CD4-positive, CD25-positive, alpha-beta regulatory T cell (primary cell): ENCODE data around the gene ULK4. TPM values are rescaled to one million over a fixed set of nuclear protein-coding genes. Genes with fewer than 3 reads are reported as not detected.
"Not testable (repeated sequence)": the region's sequence is repeated elsewhere in the genome, so short reads cannot be mapped to it uniquely, and the experiment has no call there.

ENCODE experiments used
- ATAC-seq, 2 donors: fragments of 150-1000 bp; cut with Tn5 transposase; one replicate each; pipeline ENCODE4 v1.10.0; 2021; ENCODE audit warnings: low read depth in 2 of 2, moderate number of reproducible peaks in 2 of 2, moderate library complexity in 1 of 2
- DNase-seq, 3 donors: peaks; one replicate each; pipeline versions ENCODE4 v3.0.0 to v3.0.0-alpha.2; 2012 to 2022; ENCODE audit warnings: mixed read lengths in 1 of 3
- H3K27ac ChIP-seq: one replicate; pipeline ENCODE4 v1.7.0; 2013; ENCODE audit warnings: mild to moderate bottlenecking, low read length; ENCODE audit not compliant: insufficient read depth, poor library complexity, severe bottlenecking
- H3K27me3 ChIP-seq: one replicate; pipeline ENCODE4 v1.7.0; 2013; ENCODE audit warnings: low read length; ENCODE audit not compliant: control insufficient read depth, insufficient read depth
- H3K36me3 ChIP-seq: one replicate; pipeline ENCODE4 v1.7.0; 2013; ENCODE audit warnings: mild to moderate bottlenecking, low read length, moderate library complexity; ENCODE audit not compliant: control insufficient read depth, insufficient read depth
- H3K4me1 ChIP-seq: 2 replicates; pipeline ENCODE4 v1.7.0; 2013; ENCODE audit warnings: mild to moderate bottlenecking, low read length; ENCODE audit not compliant: insufficient read depth, control insufficient read depth, poor library complexity, severe bottlenecking
- H3K4me3 ChIP-seq: one replicate; pipeline ENCODE4 v1.7.0; 2013; ENCODE audit warnings: low read depth, mild to moderate bottlenecking, low read length, moderate library complexity
- H3K9me3 ChIP-seq, 2 experiments: 1 replicate in 1 of 2; 2 replicates in 1 of 2; pipeline ENCODE4 v1.7.0; 2013; ENCODE audit warnings: low read length in 2 of 2, mild to moderate bottlenecking in 1 of 2, moderate library complexity in 1 of 2; ENCODE audit not compliant: control insufficient read depth in 2 of 2
- H3K27ac Mint-ChIP-seq, 3 donors: one replicate each; pipeline ENCODE4 v1.8.0; 2020 to 2022; ENCODE audit warnings: mild to moderate bottlenecking in 3 of 3, mixed read lengths in 3 of 3, moderate library complexity in 2 of 3
- H3K27me3 Mint-ChIP-seq: one replicate; pipeline ENCODE4 v1.8.0; 2022; ENCODE audit warnings: mild to moderate bottlenecking, mixed read lengths
- H3K36me3 Mint-ChIP-seq: one replicate; pipeline ENCODE4 v1.8.0; 2020; ENCODE audit warnings: mixed read lengths
- H3K4me1 Mint-ChIP-seq, 4 donors: one replicate each; pipeline ENCODE4 v1.8.0; 2020 to 2022; ENCODE audit warnings: mixed read lengths in 4 of 4, mild to moderate bottlenecking in 1 of 4
- H3K4me3 Mint-ChIP-seq, 4 donors: one replicate each; pipeline ENCODE4 v1.8.0; 2020 to 2022; ENCODE audit warnings: mild to moderate bottlenecking in 4 of 4, mixed read lengths in 4 of 4, moderate library complexity in 3 of 4
- H3K9me3 Mint-ChIP-seq, 7 donors: one replicate each; pipeline ENCODE4 v1.8.0; 2020 to 2022; ENCODE audit warnings: mixed read lengths in 7 of 7, mild to moderate bottlenecking in 3 of 7, moderate library complexity in 2 of 7
- polyA plus RNA-seq, 4 donors: library from polyadenylated mRNA; unstranded; fragments of 300-500 nt; fragmentation: Illumina TruSeq; gene quantifications; one replicate each; pipeline ENCODE4 v1.2.3, GENCODE V29; 2021
- total RNA-seq: library from RNA; stranded (reverse); gene quantifications from one replicate; pipeline ENCODE4 v1.2.3, GENCODE V29; 2022

Gene ULK4
- total and polyA plus RNA-seq, 5 donors from 2014 or later: 9.3 to 27.2 (median 11.1) TPM

DNA sequence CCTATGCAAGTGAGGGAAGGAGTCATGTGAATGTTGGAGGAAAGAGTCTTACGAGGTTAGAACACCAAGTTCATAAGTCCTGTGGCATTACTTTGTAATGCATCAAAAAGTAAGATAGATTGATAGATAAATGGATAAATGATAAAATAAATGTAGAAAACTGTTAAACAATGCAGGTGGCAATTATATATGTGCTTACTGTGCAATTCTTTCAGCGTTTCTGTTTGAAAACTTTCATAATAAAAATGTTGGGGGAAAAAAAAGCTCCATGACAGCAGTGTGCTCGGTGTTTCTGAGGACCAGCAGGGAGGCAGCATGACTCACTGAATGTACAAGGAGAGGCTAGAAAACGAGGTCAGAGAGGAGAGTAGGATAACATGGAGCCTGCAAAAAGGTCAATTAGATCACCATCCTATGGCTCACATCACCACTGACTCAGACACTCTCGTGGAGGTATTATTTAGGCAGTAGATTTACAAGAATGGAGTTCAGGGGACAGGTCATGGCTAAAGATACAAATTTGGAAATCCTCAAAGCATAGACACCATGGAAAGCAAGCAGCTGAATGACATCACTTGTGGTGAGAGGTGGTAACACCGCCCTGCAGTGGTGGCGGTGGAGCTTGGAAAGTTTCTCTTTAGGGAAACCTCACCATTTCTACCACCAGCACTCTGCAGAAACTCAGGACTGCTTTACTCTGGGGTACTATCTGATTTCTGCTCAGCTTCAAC is 542.8 kb downstream of the ULK4 start:
- H3K4me1 ChIP-seq: no peaks in the 10 kb centered on the region
- H3K36me3 ChIP-seq: no peaks in the 10 kb centered on the region
- Mint-ChIP-seq H3K9me3 (peaks cover 0 to 5% (median 0%) of the 10 kb centered on the region in 7 donors), H3K4me1 (peaks cover 0 to 3% (median 0%) of the 10 kb centered on the region in 4 donors), H3K4me3 (peak overlapping the region in 1 of 4 donors; percentile 7), H3K27me3 (no peaks in the 10 kb centered on the region), H3K27ac (no peak overlapping the region), H3K36me3 (peaks cover 6% of the 10 kb centered on the region)
- DNase-seq: no peak
- no peak overlapping the region for H3K4me3 ChIP-seq
- no peaks in the 10 kb centered on the region for H3K27me3 ChIP-seq
- no peaks in the 10 kb centered on the region for H3K9me3 ChIP-seq
- H3K27ac ChIP-seq: no peak overlapping the region
- ATAC-seq: no peak

GRCh38 chr3:41417574-41417973 is 544.3 kb downstream of the ULK4 start:
- H3K36me3 Mint-ChIP-seq: peaks cover 6% of the 10 kb centered on the region
- Histone ChIP-seq H3K9me3 (no peaks in the 10 kb centered on the region), H3K27me3 (no peaks in the 10 kb centered on the region), H3K27ac (no peak overlapping the region), H3K4me3 (no peak overlapping the region), H3K36me3 (no peaks in the 10 kb centered on the region), H3K4me1 (no peaks in the 10 kb centered on the region)
- ATAC-seq (no peak), DNase-seq (no peak)
- H3K9me3 Mint-ChIP-seq: peaks cover 0 to 5% (median 0%) of the 10 kb centered on the region in 7 donors
- H3K4me1 Mint-ChIP-seq: no peaks in the 10 kb centered on the region
- H3K27ac Mint-ChIP-seq: peak overlapping the region in 2 of 3 donors; percentile 22 to 73
- H3K27me3 Mint-ChIP-seq: no peaks in the 10 kb centered on the region
- no peak overlapping the region for H3K4me3 Mint-ChIP-seq

DNA sequence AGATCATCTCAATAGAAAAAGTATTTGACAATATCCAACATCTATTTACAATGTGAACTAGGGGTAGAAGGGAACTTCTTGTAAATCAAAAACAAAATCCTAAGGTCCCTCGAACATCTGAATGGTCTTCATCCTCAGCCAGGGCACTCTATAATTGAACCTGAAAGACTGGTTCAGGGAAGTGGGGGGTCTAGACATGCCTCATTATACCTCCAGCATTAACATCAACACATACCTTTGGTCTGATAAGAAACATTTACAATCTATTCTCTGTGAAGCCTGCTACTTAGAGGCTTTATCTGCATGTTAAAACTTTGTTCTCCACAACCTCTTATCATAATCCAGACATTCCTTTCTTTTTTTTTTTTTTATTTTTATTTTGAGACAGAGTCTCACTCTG is 550.8 kb downstream of the ULK4 start:
- Histone ChIP-seq H3K27me3 (no peaks in the 10 kb centered on the region), H3K4me1 (no peaks in the 10 kb centered on the region), H3K4me3 (no peak overlapping the region), H3K27ac (no peak overlapping the region), H3K9me3 (no peaks in the 10 kb centered on the region), H3K36me3 (no peaks in the 10 kb centered on the region)
- H3K9me3 Mint-ChIP-seq: peaks cover 0 to 14% (median 2%) of the 10 kb centered on the region in 7 donors
- no peak overlapping the region for H3K27ac Mint-ChIP-seq
- H3K27me3 Mint-ChIP-seq: no peaks in the 10 kb centered on the region
- ATAC-seq (no peak), DNase-seq (no peak)
- no peak overlapping the region for H3K4me3 Mint-ChIP-seq
- H3K36me3 Mint-ChIP-seq: peaks cover 3% of the 10 kb centered on the region
- H3K4me1 Mint-ChIP-seq: no peaks in the 10 kb centered on the region

GRCh38 chr3:41405466-41405865 is 556.4 kb downstream of the ULK4 start:
- Histone ChIP-seq H3K27me3 (no peaks in the 10 kb centered on the region), H3K27ac (no peak overlapping the region), H3K4me3 (no peak overlapping the region), H3K4me1 (no peaks in the 10 kb centered on the region), H3K36me3 (no peaks in the 10 kb centered on the region), H3K9me3 (no peaks in the 10 kb centered on the region)
- ATAC-seq (no peak), DNase-seq (peak in 1 of 3 donors; percentile 35)
- no peaks in the 10 kb centered on the region for H3K36me3 Mint-ChIP-seq
- H3K27me3 Mint-ChIP-seq: no peaks in the 10 kb centered on the region
- no peak overlapping the region for H3K27ac Mint-ChIP-seq
- H3K4me3 Mint-ChIP-seq: peak overlapping the region in 1 of 4 donors; percentile 43
- H3K9me3 Mint-ChIP-seq: peaks cover 0 to 9% (median 2%) of the 10 kb centered on the region in 7 donors
- H3K4me1 Mint-ChIP-seq: peaks cover 0 to 4% (median 0%) of the 10 kb centered on the region in 4 donors

DNA sequence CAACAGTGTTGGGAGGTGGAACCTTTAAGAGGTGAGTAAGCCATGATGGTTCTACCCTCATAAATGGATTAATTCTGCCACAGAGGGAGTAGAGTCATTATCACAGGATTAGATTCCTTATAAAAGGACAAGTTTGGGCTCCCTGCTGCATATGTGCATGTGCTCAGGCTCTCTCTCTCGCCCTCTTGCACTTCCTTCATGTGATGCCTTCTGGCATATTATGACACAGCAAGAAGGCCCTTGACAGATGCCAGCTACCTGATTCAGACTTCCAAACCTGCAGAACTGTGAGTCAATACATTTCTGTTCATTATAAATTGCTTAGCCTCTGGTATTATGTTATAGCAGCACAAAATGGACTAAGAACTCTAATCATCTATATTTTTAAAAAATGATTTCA is 557.3 kb downstream of the ULK4 start:
- H3K27ac Mint-ChIP-seq: no peak overlapping the region
- H3K9me3 Mint-ChIP-seq: peaks cover 0 to 9% (median 2%) of the 10 kb centered on the region in 7 donors
- Histone ChIP-seq H3K27me3 (no peaks in the 10 kb centered on the region), H3K4me1 (no peaks in the 10 kb centered on the region), H3K4me3 (no peak overlapping the region), H3K9me3 (no peaks in the 10 kb centered on the region), H3K27ac (no peak overlapping the region), H3K36me3 (no peaks in the 10 kb centered on the region)
- no peak overlapping the region for H3K4me3 Mint-ChIP-seq
- H3K27me3 Mint-ChIP-seq: no peaks in the 10 kb centered on the region
- H3K4me1 Mint-ChIP-seq: peaks cover 0 to 4% (median 0%) of the 10 kb centered on the region in 4 donors
- ATAC-seq: no peak
- H3K36me3 Mint-ChIP-seq: no peaks in the 10 kb centered on the region
- DNase-seq: no peak

- peaks cover 0 to 5% (median 2%) of the 10 kb centered on the region in 7 donors for H3K9me3 Mint-ChIP-seq
- no peaks in the 10 kb centered on the region for H3K4me1 ChIP-seq
- no peak for ATAC-seq
- no peak overlapping the region for H3K27ac Mint-ChIP-seq
- no peaks in the 10 kb centered on the region for H3K36me3 ChIP-seq
- H3K4me1 Mint-ChIP-seq: no peaks in the 10 kb centered on the region
- no peaks in the 10 kb centered on the region for H3K9me3 ChIP-seq
- H3K4me3 Mint-ChIP-seq: no peak overlapping the region
- H3K4me3 ChIP-seq: no peak overlapping the region
- peaks cover 16% of the 10 kb centered on the region for H3K36me3 Mint-ChIP-seq
- H3K27me3 ChIP-seq: no peaks in the 10 kb centered on the region
- no peak for DNase-seq
- H3K27ac ChIP-seq: no peak overlapping the region
- no peaks in the 10 kb centered on the region for H3K27me3 Mint-ChIP-seq
These were observed 567.0 kb downstream of the ULK4 start for GRCh38 chr3:41394896-41395295.

DNA sequence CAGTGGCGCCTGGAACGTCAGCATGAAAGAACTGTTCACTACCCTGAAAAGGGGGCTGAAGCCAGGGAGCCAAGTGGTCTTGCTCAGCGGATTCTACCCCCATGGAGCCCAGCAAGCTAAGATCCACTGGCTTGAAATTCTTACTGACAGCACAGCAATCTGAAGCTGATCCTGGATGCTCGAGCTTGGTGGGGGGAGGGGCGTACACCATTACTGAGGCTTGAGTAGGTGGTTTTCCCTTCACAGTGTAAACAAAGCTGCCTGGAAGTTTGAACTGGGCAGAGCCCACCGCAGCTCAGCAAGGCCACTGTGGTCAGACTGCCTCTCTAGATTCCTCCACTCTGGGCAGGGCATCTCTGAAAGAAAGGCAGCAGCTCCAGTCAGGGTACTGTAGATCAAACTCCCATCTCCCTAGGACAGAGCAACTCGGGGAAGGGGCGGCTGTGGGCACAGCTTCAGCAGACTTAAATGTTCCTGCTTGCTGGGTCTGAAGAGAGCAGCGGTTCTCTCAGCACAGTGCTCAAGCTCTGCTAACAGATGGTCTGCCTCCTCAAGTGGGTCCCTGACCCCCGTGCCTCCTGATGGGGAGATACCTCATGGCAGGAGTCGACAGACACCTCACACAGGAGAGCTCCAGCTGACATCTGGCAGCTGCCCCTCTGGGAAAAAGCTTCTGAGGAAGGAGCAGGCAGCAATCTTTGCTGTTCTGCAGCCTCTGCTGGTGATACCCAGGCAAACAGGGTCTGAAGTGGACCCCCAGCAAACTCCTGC is 591.0 kb downstream of the ULK4 start:
- not testable (repeated sequence) for H3K4me3 ChIP-seq, H3K9me3 Mint-ChIP-seq, H3K9me3 ChIP-seq, H3K4me1 ChIP-seq, H3K27me3 ChIP-seq, DNase-seq, H3K36me3 Mint-ChIP-seq, H3K27ac ChIP-seq, H3K27ac Mint-ChIP-seq, H3K4me1 Mint-ChIP-seq, H3K27me3 Mint-ChIP-seq, H3K36me3 ChIP-seq, ATAC-seq, H3K4me3 Mint-ChIP-seq
